DMS153 treated with DMSO at 0.1 percent for 48 hours (cell line): Measurements from ENCODE around the gene THADA.
"Not testable (repeated sequence)": the region's sequence is repeated elsewhere in the genome, so short reads cannot be mapped to it uniquely, and the experiment has no call there.

Source experiments
- DNase-seq: peaks from one replicate; lab custom pipeline; 2025; ENCODE audit not compliant: unreplicated experiment; lab: John Stamatoyannopoulos, UW

The THADA gene

GRCh38 chr2:43540021-43540779 is 55.6 kb downstream of the THADA start:
- DNase-seq = no peak

GRCh38 chr2:43539436-43539835 is 56.4 kb downstream of the THADA start:
- no peak for DNase-seq

GRCh38 chr2:43538034-43538670 is 57.7 kb downstream of the THADA start:
- no peak for DNase-seq

- no peak for DNase-seq
Measured at GRCh38 chr2:43537137-43537536, 58.7 kb downstream of the THADA start.

GRCh38 chr2:43534569-43534968 is 61.3 kb downstream of the THADA start:
- no peak for DNase-seq

- not testable (repeated sequence) for DNase-seq
Measured at GRCh38 chr2:43532572-43532971, 63.3 kb downstream of the THADA start.

- DNase-seq = no peak
Measured at GRCh38 chr2:43531251-43531650, 64.6 kb downstream of the THADA start.

GRCh38 chr2:43526994-43527393 is 68.8 kb downstream of the THADA start:
- no peak for DNase-seq

- DNase-seq = no peak
Measured at GRCh38 chr2:43525506-43525905, 70.3 kb downstream of the THADA start.

GRCh38 chr2:43524177-43524965 is 71.5 kb downstream of the THADA start:
- DNase-seq = no peak

GRCh38 chr2:43522177-43522576 is 73.7 kb downstream of the THADA start:
- no peak for DNase-seq

GRCh38 chr2:43521568-43521967 is 74.3 kb downstream of the THADA start:
- no peak for DNase-seq

GRCh38 chr2:43520919-43521318 is 74.9 kb downstream of the THADA start:
- no peak for DNase-seq

GRCh38 chr2:43519643-43520221 is 76.1 kb downstream of the THADA start:
- no peak for DNase-seq

- DNase-seq = no peak
Measured at GRCh38 chr2:43518718-43519117, 77.1 kb downstream of the THADA start.

- no peak for DNase-seq
Measured at GRCh38 chr2:43518181-43518580, 77.7 kb downstream of the THADA start.

GRCh38 chr2:43515807-43516497 is 79.9 kb downstream of the THADA start:
- no peak for DNase-seq

GRCh38 chr2:43515248-43515647 is 80.6 kb downstream of the THADA start:
- no peak for DNase-seq

- DNase-seq = no peak
Measured at GRCh38 chr2:43513796-43514195, 82.0 kb downstream of the THADA start.

GRCh38 chr2:43513216-43513615 is 82.6 kb downstream of the THADA start:
- DNase-seq = no peak

- DNase-seq = no peak
Measured at GRCh38 chr2:43511199-43511598, 84.6 kb downstream of the THADA start.
